GM10248 (cell line): Measurements from ENCODE around the gene UBN2.
"Not testable (repeated sequence)": the region's sequence is repeated elsewhere in the genome, so short reads cannot be mapped to it uniquely, and the experiment has no call there.

ENCODE experiments used
- CTCF ChIA-PET: fragments of 300-600 bp; sonication (Branson Sonifier 250); formaldehyde crosslinking; extraction: SDS; loops from one replicate; lab custom pipeline; 2021; ENCODE audit warnings: antibody characterized with exemption; lab: Yijun Ruan, JAX
- POLR2A ChIA-PET: fragments of 350-650 bp; sonication (Branson Sonifier 250); formaldehyde crosslinking; extraction: SDS; loops from one replicate; lab custom pipeline; 2020; ENCODE audit warnings: antibody characterized with exemption; lab: Yijun Ruan, JAX
- DNase-seq: peaks from one replicate; pipeline ENCODE4 v3.0.0; 2012; ENCODE audit errors: extremely low spot score
- CTCF ChIP-seq: IDR thresholded peaks from 2 replicates; pipeline ENCODE4 v1.5.1; 2012; ENCODE audit warnings: mild to moderate bottlenecking, low read depth; ENCODE audit errors: extremely low read depth, missing control alignments, control extremely low read depth

Gene UBN2

GRCh38 chr7:139330333-139331030, 99.4 kb downstream of the UBN2 start:
- no peak for TF ChIP-seq CTCF
- CTCF ChIA-PET, result interaction anchor here (1.0 to 1.6 kb wide), 2 partner anchors 10 kb away, joined by 3 to 8 read pairs; no protein-coding TSS in a partner anchor
- no peak for DNase-seq
- POLR2A ChIA-PET, result no interaction called here

- ChIA-PET CTCF (no interaction called here), POLR2A (interaction anchor here (0.6 kb wide), 1 partner anchor 461 kb away, joined by 3 read pairs; no protein-coding TSS in a partner anchor)
- no peak for TF ChIP-seq CTCF
- no peak for DNase-seq
Measured at GRCh38 chr7:139332697-139333359, 101.8 kb downstream of the UBN2 start.

GRCh38 chr7:139333443-139333842, 102.4 kb downstream of the UBN2 start:
- CTCF ChIA-PET, result interaction anchor here (1.5 kb wide), 1 partner anchor 10 kb away, joined by 7 read pairs; no protein-coding TSS in a partner anchor
- POLR2A ChIA-PET, result interaction anchor here (0.6 kb wide), 1 partner anchor 462 kb away, joined by 3 read pairs; no protein-coding TSS in a partner anchor
- not testable (repeated sequence) for DNase-seq

GRCh38 chr7:139334399-139335150, 103.5 kb downstream of the UBN2 start:
- POLR2A ChIA-PET, result interaction anchor here (0.7 kb wide), 1 partner anchor 20 kb away, joined by 3 read pairs; no protein-coding TSS in a partner anchor

GRCh38 chr7:139339025-139339424, 108.0 kb downstream of the UBN2 start:
- ChIA-PET CTCF (interaction anchor here (1.1 to 2.7 kb wide), 7 partner anchors 11 to 207 kb away, joined by 3 to 19 read pairs (median 5); no protein-coding TSS in a partner anchor), POLR2A (interaction anchor here (2.3 kb wide), 1 partner anchor 21 kb away, joined by 8 read pairs; the partner anchor contains the start of gene LUC7L2)
- TF ChIP-seq CTCF, result no peak
- DNase-seq, result no peak

More at GRCh38 chr7:139334399-139335150, 103.5 kb downstream of the UBN2 start:
- no peak for TF ChIP-seq CTCF
- no peak for DNase-seq
- CTCF ChIA-PET, result interaction anchor here (1.5 to 2.4 kb wide), 2 partner anchors 11 to 13 kb away, joined by 7 to 8 read pairs; no protein-coding TSS in a partner anchor

GRCh38 chr7:139339698-139340036, 108.6 kb downstream of the UBN2 start:
- DNase-seq, result no peak
- POLR2A ChIA-PET, result interaction anchor here (0.5 to 2.3 kb wide), 3 partner anchors 19 to 877 kb away, joined by 3 to 8 read pairs (median 7); partner anchors contain the start of gene LUC7L2
- no peak for TF ChIP-seq CTCF
- CTCF ChIA-PET, result interaction anchor here (1.0 to 2.7 kb wide), 11 partner anchors 11 to 246 kb away, joined by 3 to 19 read pairs (median 4); no protein-coding TSS in a partner anchor
